Esophagus muscularis mucosa (tissue), 4 donors: ENCODE measurements around the gene THSD7A.

Experiments
- EP300 ChIP-seq: sonication (generic); formaldehyde crosslinking; IDR thresholded peaks from one replicate; pipeline ENCODE4 v1.6.1; 2017; ENCODE audit warnings: antibody characterized with exemption
- POLR2A ChIP-seq: fragments of 450-650 bp; IDR thresholded peaks from one replicate; pipeline ENCODE4 v1.6.1; 2017; ENCODE audit warnings: antibody characterized with exemption, moderate library complexity, mild to moderate bottlenecking, low read depth
- POLR2AphosphoS5 ChIP-seq, 2 donors: sonication (generic); formaldehyde crosslinking; IDR thresholded peaks; one replicate each; pipeline ENCODE4 v1.6.1; 2017; ENCODE audit warnings: antibody characterized with exemption in 2 of 2
- TF ChIP-seq, protein P1 (sequence below), 3 experiments: fragments of 200-600 bp in 2 of 3; fragments of 450-650 bp in 1 of 3; sonication (generic) in 2 of 3; IDR thresholded peaks; one replicate each; pipeline ENCODE4 v1.5.1; 2017 to 2019; ENCODE audit warnings: antibody characterized with exemption in 3 of 3, mild to moderate bottlenecking in 2 of 3, moderate library complexity in 1 of 3

DNA sequence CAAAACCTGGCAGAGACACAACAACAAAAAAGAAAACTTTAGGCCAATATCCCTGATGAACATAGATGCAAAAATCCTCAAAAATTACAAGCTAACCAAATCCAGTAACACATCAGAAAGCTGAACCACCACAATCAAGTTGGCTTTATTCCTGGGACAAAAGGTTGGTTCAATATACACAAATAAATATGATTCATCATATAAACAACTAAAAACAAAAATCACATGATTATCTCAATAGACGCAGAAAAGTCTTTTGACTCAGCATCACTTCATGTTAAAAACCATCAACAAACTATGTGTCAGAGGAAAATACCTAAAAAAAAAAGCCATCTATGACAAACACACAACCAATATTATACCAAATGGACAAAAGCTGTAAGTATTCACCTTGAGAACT, 283.5 kb downstream of the THSD7A start:
- TF ChIP-seq POLR2AphosphoS5 (IDR thresholded peaks at IDR 0.05) (no peak), EP300 (no peak), POLR2A (no peak)
- TF ChIP-seq, protein P1, sequence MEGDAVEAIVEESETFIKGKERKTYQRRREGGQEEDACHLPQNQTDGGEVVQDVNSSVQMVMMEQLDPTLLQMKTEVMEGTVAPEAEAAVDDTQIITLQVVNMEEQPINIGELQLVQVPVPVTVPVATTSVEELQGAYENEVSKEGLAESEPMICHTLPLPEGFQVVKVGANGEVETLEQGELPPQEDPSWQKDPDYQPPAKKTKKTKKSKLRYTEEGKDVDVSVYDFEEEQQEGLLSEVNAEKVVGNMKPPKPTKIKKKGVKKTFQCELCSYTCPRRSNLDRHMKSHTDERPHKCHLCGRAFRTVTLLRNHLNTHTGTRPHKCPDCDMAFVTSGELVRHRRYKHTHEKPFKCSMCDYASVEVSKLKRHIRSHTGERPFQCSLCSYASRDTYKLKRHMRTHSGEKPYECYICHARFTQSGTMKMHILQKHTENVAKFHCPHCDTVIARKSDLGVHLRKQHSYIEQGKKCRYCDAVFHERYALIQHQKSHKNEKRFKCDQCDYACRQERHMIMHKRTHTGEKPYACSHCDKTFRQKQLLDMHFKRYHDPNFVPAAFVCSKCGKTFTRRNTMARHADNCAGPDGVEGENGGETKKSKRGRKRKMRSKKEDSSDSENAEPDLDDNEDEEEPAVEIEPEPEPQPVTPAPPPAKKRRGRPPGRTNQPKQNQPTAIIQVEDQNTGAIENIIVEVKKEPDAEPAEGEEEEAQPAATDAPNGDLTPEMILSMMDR (IDR thresholded peaks at IDR 0.05): no peak
